Esophagus muscularis mucosa (tissue), 4 donors: Measurements from ENCODE around the gene MAP1LC3B2. TPM values are rescaled to one million over a fixed set of nuclear protein-coding genes. Genes with fewer than 3 reads are reported as not detected.

ENCODE experiments used
- DNase-seq: peaks from one replicate; pipeline ENCODE4 v3.0.0-alpha.2; 2017; ENCODE audit errors: extremely low spot score
- H3K27ac ChIP-seq, 4 donors: fragments of 200-600 bp; sonication (generic); replicated peaks in 1 of 4; 1 replicate in 3 of 4; 2 replicates in 1 of 4; pipeline ENCODE4 v1.5.1; 2016 to 2019; ENCODE audit warnings: mild to moderate bottlenecking in 1 of 4
- H3K27me3 ChIP-seq, 4 donors: fragments of 200-600 bp; sonication (generic); one replicate each; pipeline versions ENCODE4 v1.5.1 to v1.6.0; 2016 to 2019
- H3K36me3 ChIP-seq, 4 donors: fragments of 200-600 bp; sonication (generic); one replicate each; pipeline ENCODE4 v1.5.1; 2016 to 2019
- H3K4me1 ChIP-seq, 4 donors: fragments of 200-600 bp; sonication (generic); one replicate each; pipeline ENCODE4 v1.5.1; 2016 to 2019
- H3K4me3 ChIP-seq, 4 donors: fragments of 200-600 bp; sonication (generic); 1 replicate in 2 of 4; 2 replicates in 2 of 4; pipeline ENCODE4 v1.5.1; 2016 to 2019; ENCODE audit warnings: mild to moderate bottlenecking in 4 of 4, moderate library complexity in 1 of 4
- H3K9me3 ChIP-seq, 4 donors: fragments of 200-600 bp; sonication (generic); 1 replicate in 3 of 4; 2 replicates in 1 of 4; pipeline ENCODE4 v1.5.1; 2016 to 2019
- CTCF ChIP-seq, 3 experiments: fragments of 200-600 bp in 2 of 3; fragments of 450-650 bp in 1 of 3; sonication (generic) in 2 of 3; IDR thresholded peaks; one replicate each; pipeline ENCODE4 v1.5.1; 2017 to 2019; ENCODE audit warnings: antibody characterized with exemption in 3 of 3, mild to moderate bottlenecking in 2 of 3, moderate library complexity in 1 of 3
- EP300 ChIP-seq: sonication (generic); formaldehyde crosslinking; IDR thresholded peaks from one replicate; pipeline ENCODE4 v1.6.1; 2017; ENCODE audit warnings: antibody characterized with exemption
- POLR2A ChIP-seq: fragments of 450-650 bp; IDR thresholded peaks from one replicate; pipeline ENCODE4 v1.6.1; 2017; ENCODE audit warnings: antibody characterized with exemption, moderate library complexity, mild to moderate bottlenecking, low read depth
- POLR2AphosphoS5 ChIP-seq, 2 donors: sonication (generic); formaldehyde crosslinking; IDR thresholded peaks; one replicate each; pipeline ENCODE4 v1.6.1; 2017; ENCODE audit warnings: antibody characterized with exemption in 2 of 2
- WGBS: methylation state at CpG from one replicate; pipeline ENCODE4 v1.1.5; 2018; 5-methylcytosine and 5-hydroxymethylcytosine counted together
- intact Hi-C: fragments of 100-400 bp; cut with DNase I; formaldehyde crosslinking; loops from one replicate; pipeline ENCODE4 v1.15.1; 2023
- total RNA-seq, 4 donors: library from RNA; depleted of rRNA; stranded (reverse); fragments of >200 nt; gene quantifications; one replicate each; pipeline versions ENCODE4 v1.1.0 to v1.2.1, GENCODE V29; 2016

Gene MAP1LC3B2
- total RNA-seq, 4 donors from 2014 or later = 0.83 to 3.0 (median 1.8) TPM; not detected in 1

- 91% methylated on average over 16 of the region's 16 CpGs for WGBS
- no peaks in the 10 kb centered on the region for H3K36me3 ChIP-seq
- no peak overlapping the region for H3K4me3 ChIP-seq
- no peak for TF ChIP-seq CTCF (IDR thresholded peaks at IDR 0.05)
- no peak for TF ChIP-seq POLR2AphosphoS5 (IDR thresholded peaks at IDR 0.05)
- no peak for TF ChIP-seq POLR2A
- intact Hi-C loops = no loop called here
- H3K4me1 ChIP-seq = peaks cover 12 to 17% (median 15%) of the 10 kb centered on the region in 4 donors
- no peak overlapping the region for H3K27ac ChIP-seq
- DNase-seq = no peak
- H3K9me3 ChIP-seq = no peaks in the 10 kb centered on the region
- H3K27me3 ChIP-seq = no peaks in the 10 kb centered on the region
These were observed 7.0 kb upstream of the MAP1LC3B2 start for GRCh38 chr12:116551952-116552772.

- H3K27ac ChIP-seq = no peak overlapping the region
- H3K4me1 ChIP-seq = peaks cover 8 to 11% (median 9%) of the 10 kb centered on the region in 4 donors
- H3K27me3 ChIP-seq = no peaks in the 10 kb centered on the region
- TF ChIP-seq POLR2AphosphoS5 (IDR thresholded peaks at IDR 0.05) (no peak), POLR2A (no peak), CTCF (IDR thresholded peaks at IDR 0.05) (no peak), EP300 (no peak)
- 92% methylated on average over 17 of the region's 17 CpGs for WGBS
- intact Hi-C loops = no loop called here
- no peak overlapping the region for H3K4me3 ChIP-seq
- H3K9me3 ChIP-seq = no peaks in the 10 kb centered on the region
- no peak for DNase-seq
- no peaks in the 10 kb centered on the region for H3K36me3 ChIP-seq
These were observed 6.3 kb upstream of the MAP1LC3B2 start for GRCh38 chr12:116552773-116553373.

- no peak for TF ChIP-seq EP300
- no peak for TF ChIP-seq POLR2AphosphoS5 (IDR thresholded peaks at IDR 0.05)
- no peak for TF ChIP-seq POLR2A
- no peak for TF ChIP-seq CTCF (IDR thresholded peaks at IDR 0.05)
- WGBS = 93% methylated on average over 6 of the region's 6 CpGs
- Histone ChIP-seq H3K4me3 (no peak overlapping the region), H3K4me1 (peaks cover 4 to 11% (median 7%) of the 10 kb centered on the region in 4 donors), H3K9me3 (no peaks in the 10 kb centered on the region), H3K27ac (no peak overlapping the region), H3K27me3 (no peaks in the 10 kb centered on the region), H3K36me3 (no peaks in the 10 kb centered on the region)
- intact Hi-C loops = no loop called here
- DNase-seq = no peak
These were observed 2.7 kb upstream of the MAP1LC3B2 start for GRCh38 chr12:116556356-116556952.

- Histone ChIP-seq H3K4me1 (peaks cover under 1 to 11% (median 7%) of the 10 kb centered on the region in 4 donors), H3K4me3 (no peak overlapping the region), H3K9me3 (no peaks in the 10 kb centered on the region), H3K36me3 (no peaks in the 10 kb centered on the region), H3K27me3 (no peaks in the 10 kb centered on the region), H3K27ac (no peak overlapping the region)
- DNase-seq = no peak
- intact Hi-C loops = no loop called here
- TF ChIP-seq CTCF (IDR thresholded peaks at IDR 0.05) = no peak
- TF ChIP-seq POLR2A = no peak
- TF ChIP-seq EP300 = no peak
- no peak for TF ChIP-seq POLR2AphosphoS5 (IDR thresholded peaks at IDR 0.05)
- WGBS = 89% methylated on average over 4 of the region's 4 CpGs
These were observed 2.0 kb upstream of the MAP1LC3B2 start for GRCh38 chr12:116556964-116557698.
